Endodermal cell (in vitro differentiated cells): ENCODE measurements around the gene TSPAN17. TPM values are rescaled to one million over a fixed set of nuclear protein-coding genes. Genes with fewer than 3 reads are reported as not detected.

Experiments
- DNase-seq: peaks from one replicate; pipeline ENCODE4 v3.0.0-alpha.2; 2017
- H3K27ac ChIP-seq: 2 replicates; pipeline ENCODE4 v1.5.1; 2013; ENCODE audit warnings: mild to moderate bottlenecking, low read depth, low read length, moderate library complexity
- H3K27me3 ChIP-seq: 2 replicates; pipeline ENCODE4 v1.6.1; 2013; ENCODE audit warnings: mild to moderate bottlenecking, low read length, moderate library complexity; ENCODE audit not compliant: insufficient read depth, control insufficient read depth, poor library complexity, severe bottlenecking
- H3K36me3 ChIP-seq: 2 replicates; pipeline ENCODE4 v1.7.0; 2013; ENCODE audit warnings: mild to moderate bottlenecking, low read length, moderate library complexity; ENCODE audit not compliant: control insufficient read depth, insufficient read depth
- H3K4me1 ChIP-seq: one replicate; pipeline ENCODE4 v1.7.0; 2013; ENCODE audit warnings: low read length; ENCODE audit not compliant: control insufficient read depth, insufficient read depth
- H3K4me3 ChIP-seq: 2 replicates; pipeline ENCODE4 v1.5.1; 2013; ENCODE audit warnings: mild to moderate bottlenecking, low read length, moderate library complexity
- H3K9ac ChIP-seq: 2 replicates; pipeline ENCODE4 v1.6.1; 2013; ENCODE audit warnings: mild to moderate bottlenecking, low read length, moderate library complexity; ENCODE audit not compliant: poor library complexity, severe bottlenecking; ENCODE audit errors: extremely low read depth
- H3K9me3 ChIP-seq: 2 replicates; pipeline ENCODE4 v1.6.1; 2013; ENCODE audit warnings: mild to moderate bottlenecking, low read length, moderate library complexity; ENCODE audit not compliant: control insufficient read depth
- H3K27ac Mint-ChIP-seq: 2 replicates; pipeline ENCODE4 v1.8.0; 2020; ENCODE audit warnings: mixed read lengths
- H3K27me3 Mint-ChIP-seq: 2 replicates; pipeline ENCODE4 v1.8.0; 2021; ENCODE audit warnings: mild to moderate bottlenecking, mixed read lengths; ENCODE audit not compliant: insufficient read depth
- H3K36me3 Mint-ChIP-seq: 2 replicates; pipeline ENCODE4 v1.8.0; 2020; ENCODE audit warnings: low read depth, mixed read lengths
- H3K4me1 Mint-ChIP-seq: 2 replicates; pipeline ENCODE4 v1.8.0; 2020; ENCODE audit warnings: mixed read lengths
- H3K4me3 Mint-ChIP-seq: 2 replicates; pipeline ENCODE4 v1.8.0; 2020; ENCODE audit warnings: mild to moderate bottlenecking, moderate library complexity, mixed read lengths
- H3K9me3 Mint-ChIP-seq: 2 replicates; pipeline ENCODE4 v1.8.0; 2020; ENCODE audit warnings: mild to moderate bottlenecking, mixed read lengths
- WGBS, 2 experiments: methylation state at CpG; one replicate each; pipeline versions ENCODE4 v1.1.5 to v1.1.7; 2013; ENCODE audit warnings: missing lambda C conversion rate in 2 of 2, mixed read lengths in 1 of 2; ENCODE audit not compliant: insufficient coverage in 1 of 2, insufficient read length in 1 of 2; 5-methylcytosine and 5-hydroxymethylcytosine counted together
- total RNA-seq, 2 donors: library from RNA; stranded (reverse); fragmentation: NEBNext Ultra II Directional in 1 of 2; extraction: Animal tissue kit (Norgen Biotek cat#: 25700) in 1 of 2; gene quantifications; 2 replicates in 1 of 2; 3 replicates in 1 of 2; pipeline ENCODE4 v1.2.1, GENCODE V29; 2021
- TF ChIP-seq, protein P1 (sequence below): fragments of 200-600 bp; sonication (generic); conservative IDR thresholded peaks from 2 replicates; pipeline ENCODE4 v1.5.0; 2021; ENCODE audit warnings: antibody characterized with exemption, mild to moderate bottlenecking

Gene TSPAN17
- total RNA-seq, 2 donors from 2014 or later: 49.3 to 50.3 TPM

DNA sequence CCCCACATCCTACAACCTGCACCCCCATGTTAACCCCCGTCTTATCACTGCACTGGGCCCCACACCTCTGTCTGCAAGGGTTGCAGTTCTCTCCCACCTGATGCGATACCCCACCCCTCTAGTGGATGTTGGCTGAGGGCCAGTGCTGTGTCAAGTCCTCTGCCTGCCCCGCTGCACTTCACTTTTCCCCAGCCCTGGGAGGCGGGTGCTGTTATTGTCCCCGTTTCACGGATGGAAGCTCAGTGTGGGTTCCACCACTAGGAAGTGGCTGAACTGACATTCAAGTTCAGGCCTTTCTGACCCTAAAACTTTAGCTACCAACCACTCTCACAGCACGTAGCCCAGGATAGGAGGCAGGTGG lies 20.4 kb upstream of the TSPAN17 start:
- H3K27me3 Mint-ChIP-seq: peaks cover 81% of the 10 kb centered on the region
- no peak overlapping the region for H3K27ac ChIP-seq
- no peak overlapping the region for H3K9ac ChIP-seq
- peaks cover 76% of the 10 kb centered on the region for H3K27me3 ChIP-seq
- H3K36me3 ChIP-seq: no peaks in the 10 kb centered on the region
- WGBS, 2 experiments: 79 to 87% methylated on average over 4 to 6 of the region's 7 CpGs
- no peaks in the 10 kb centered on the region for H3K9me3 ChIP-seq
- H3K9me3 Mint-ChIP-seq: no peaks in the 10 kb centered on the region
- DNase-seq: no peak
- H3K27ac Mint-ChIP-seq: no peak overlapping the region
- H3K4me1 ChIP-seq: no peaks in the 10 kb centered on the region
- no peaks in the 10 kb centered on the region for H3K36me3 Mint-ChIP-seq
- H3K4me1 Mint-ChIP-seq: peaks cover 4% of the 10 kb centered on the region
- no peak overlapping the region for H3K4me3 Mint-ChIP-seq
- no peak overlapping the region for H3K4me3 ChIP-seq
- TF ChIP-seq, protein P1, sequence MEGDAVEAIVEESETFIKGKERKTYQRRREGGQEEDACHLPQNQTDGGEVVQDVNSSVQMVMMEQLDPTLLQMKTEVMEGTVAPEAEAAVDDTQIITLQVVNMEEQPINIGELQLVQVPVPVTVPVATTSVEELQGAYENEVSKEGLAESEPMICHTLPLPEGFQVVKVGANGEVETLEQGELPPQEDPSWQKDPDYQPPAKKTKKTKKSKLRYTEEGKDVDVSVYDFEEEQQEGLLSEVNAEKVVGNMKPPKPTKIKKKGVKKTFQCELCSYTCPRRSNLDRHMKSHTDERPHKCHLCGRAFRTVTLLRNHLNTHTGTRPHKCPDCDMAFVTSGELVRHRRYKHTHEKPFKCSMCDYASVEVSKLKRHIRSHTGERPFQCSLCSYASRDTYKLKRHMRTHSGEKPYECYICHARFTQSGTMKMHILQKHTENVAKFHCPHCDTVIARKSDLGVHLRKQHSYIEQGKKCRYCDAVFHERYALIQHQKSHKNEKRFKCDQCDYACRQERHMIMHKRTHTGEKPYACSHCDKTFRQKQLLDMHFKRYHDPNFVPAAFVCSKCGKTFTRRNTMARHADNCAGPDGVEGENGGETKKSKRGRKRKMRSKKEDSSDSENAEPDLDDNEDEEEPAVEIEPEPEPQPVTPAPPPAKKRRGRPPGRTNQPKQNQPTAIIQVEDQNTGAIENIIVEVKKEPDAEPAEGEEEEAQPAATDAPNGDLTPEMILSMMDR: no peak

DNA sequence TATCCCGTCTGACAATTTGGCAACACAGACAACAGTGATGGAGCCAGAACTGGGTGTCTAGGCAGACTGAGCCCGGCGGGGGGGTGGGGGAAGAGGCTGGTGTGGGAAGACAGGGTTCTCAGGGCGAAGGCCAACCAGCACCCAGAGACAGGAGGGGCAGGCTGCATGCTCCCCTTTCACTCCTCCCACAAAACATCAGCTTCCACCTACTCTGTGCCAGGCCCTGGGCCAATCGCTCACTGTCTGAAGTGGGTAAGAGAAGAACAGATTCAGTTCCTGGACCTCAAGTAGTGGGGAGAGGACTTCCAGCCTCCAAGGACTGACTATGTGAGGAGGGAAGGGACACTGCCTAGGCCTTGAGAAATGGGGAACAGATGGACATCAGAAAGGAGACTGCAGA lies 19.7 kb upstream of the TSPAN17 start:
- H3K27me3 Mint-ChIP-seq: peaks cover 80% of the 10 kb centered on the region
- H3K4me1 Mint-ChIP-seq: peaks cover 4% of the 10 kb centered on the region

DNA sequence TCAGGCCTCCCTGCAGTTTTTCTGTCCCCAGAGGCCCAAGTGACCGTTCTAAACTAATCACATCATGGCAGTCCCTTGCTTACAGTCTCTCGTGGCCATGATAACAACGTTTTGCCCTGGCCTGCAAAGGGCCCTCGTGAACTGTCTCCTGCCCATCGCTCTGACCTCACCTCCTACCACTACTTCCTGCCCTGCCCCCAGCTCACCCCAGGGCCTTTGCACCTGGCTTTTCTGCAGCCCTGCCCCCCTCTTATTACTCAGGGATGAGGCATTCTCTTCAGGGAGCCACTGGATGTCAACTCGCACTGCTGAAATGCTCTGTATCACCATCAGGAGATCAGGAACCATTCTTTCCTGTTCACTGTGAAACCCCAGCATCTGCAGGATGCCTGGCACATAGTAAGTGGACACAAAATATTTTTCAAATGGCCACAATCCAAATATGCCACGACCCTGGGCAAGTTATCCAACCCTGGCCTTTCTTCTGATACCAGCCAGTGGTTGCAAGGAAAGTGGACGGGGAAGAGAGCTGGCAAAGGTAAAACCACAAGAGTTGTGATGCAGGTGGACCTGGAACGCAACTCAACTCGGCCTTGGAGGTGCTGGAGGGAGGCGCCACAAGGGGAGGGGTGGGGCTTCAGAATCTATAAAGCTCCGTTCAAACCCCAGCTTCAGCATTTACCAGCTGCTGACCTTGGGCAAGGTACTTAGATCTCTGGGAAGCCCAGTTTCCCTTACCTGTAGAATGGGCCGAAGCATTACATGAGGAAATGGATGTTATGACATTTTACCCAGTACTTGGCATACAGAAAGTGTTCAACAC lies 18.7 kb upstream of the TSPAN17 start:
- H3K27ac ChIP-seq: no peak overlapping the region
- 63 to 65% methylated on average over 11 to 13 of the region's 13 CpGs for WGBS, 2 experiments
- H3K4me1 ChIP-seq: no peaks in the 10 kb centered on the region
- peaks cover 72% of the 10 kb centered on the region for H3K27me3 ChIP-seq
- no peak overlapping the region for H3K27ac Mint-ChIP-seq
- no peak overlapping the region for H3K9ac ChIP-seq
- no peaks in the 10 kb centered on the region for H3K9me3 Mint-ChIP-seq
- H3K36me3 Mint-ChIP-seq: no peaks in the 10 kb centered on the region
- H3K4me3 ChIP-seq: no peak overlapping the region
- no peaks in the 10 kb centered on the region for H3K36me3 ChIP-seq
- no peaks in the 10 kb centered on the region for H3K9me3 ChIP-seq
- H3K4me3 Mint-ChIP-seq: peak overlapping the region; percentile 46
- no peak for DNase-seq
- H3K27me3 Mint-ChIP-seq: peaks cover 84% of the 10 kb centered on the region
- TF ChIP-seq, protein P1: no peak
- H3K4me1 Mint-ChIP-seq: peaks cover 6% of the 10 kb centered on the region

More for the DNA sequence above, 19.7 kb upstream of the TSPAN17 start:
- peaks cover 76% of the 10 kb centered on the region for H3K27me3 ChIP-seq
- no peaks in the 10 kb centered on the region for H3K36me3 Mint-ChIP-seq
- H3K9ac ChIP-seq: no peak overlapping the region
- no peak for DNase-seq
- H3K4me3 ChIP-seq: no peak overlapping the region
- no peaks in the 10 kb centered on the region for H3K36me3 ChIP-seq
- H3K27ac ChIP-seq: no peak overlapping the region
- H3K9me3 Mint-ChIP-seq: no peaks in the 10 kb centered on the region
- no peak overlapping the region for H3K27ac Mint-ChIP-seq
- no peak overlapping the region for H3K4me3 Mint-ChIP-seq
- 81% methylated on average over 5 of the region's 5 CpGs; no CpG with 5 or more reads in 1 of the 2 experiments for WGBS, 2 experiments
- no peaks in the 10 kb centered on the region for H3K4me1 ChIP-seq
- no peaks in the 10 kb centered on the region for H3K9me3 ChIP-seq
- TF ChIP-seq, protein P1: no peak
